H1 (cell line): ENCODE measurements around the gene YWHAB. TPM values are rescaled to one million over a fixed set of nuclear protein-coding genes. Genes with fewer than 3 reads are reported as not detected.

ENCODE experiments used
- CHD7 ChIP-seq: fragments of 300-600 bp; sonication (generic); IDR thresholded peaks from 2 replicates; pipeline ENCODE4 v1.7.1; 2012; ENCODE audit warnings: low read length, moderate library complexity, mild to moderate bottlenecking, inconsistent platforms; ENCODE audit not compliant: insufficient replicate concordance
- EGR1 ChIP-seq: IDR thresholded peaks from 2 replicates; pipeline ENCODE4 v1.6.1; 2011; ENCODE audit warnings: low read depth, low read length, borderline replicate concordance
- GTF2F1 ChIP-seq: IDR thresholded peaks from 2 replicates; pipeline ENCODE4 v1.6.1; 2012; ENCODE audit warnings: low read depth, low read length, improper control_type of control experiment, borderline replicate concordance
- NRF1 ChIP-seq: IDR thresholded peaks from 2 replicates; pipeline ENCODE4 v1.6.1; 2011; ENCODE audit warnings: mild to moderate bottlenecking, low read depth, low read length, improper control_type of control experiment
- RXRA ChIP-seq: IDR thresholded peaks from 2 replicates; pipeline ENCODE4 v1.6.1; 2011; ENCODE audit warnings: low read depth, mild to moderate bottlenecking, low read length, moderate library complexity; ENCODE audit not compliant: insufficient read depth
- polyA plus RNA-seq, 7 experiments: library from polyadenylated mRNA; depleted of rRNA in 3 of 7; stranded (reverse) in 5 of 7; unstranded in 2 of 7; fragments of >200 nt in 5 of 7; fragments of 200-250 nt in 2 of 7; gene quantifications; 1 replicate in 5 of 7; 2 replicates in 1 of 7; 4 replicates in 1 of 7; pipeline versions ENCODE4 v1.2.1 to v1.2.3, GENCODE V29; 2011 to 2013; ENCODE audit warnings: missing spikeins in 2 of 7, mixed read lengths in 2 of 7
- total RNA-seq: library from RNA; stranded (reverse); fragmentation: NEBNext Ultra II Directional; extraction: Animal tissue kit (Norgen Biotek cat#: 25700); gene quantifications from 2 replicates; pipeline ENCODE4 v1.2.1, GENCODE V29; 2021

YWHAB gene
- total and polyA plus RNA-seq, 2 of the 8 experiments (the other 6 are each of a cell fraction or from before 2014, with no cell fraction given) = 72.9 to 256 TPM

GRCh38 chr20:44954211-44954610 is 68.7 kb downstream of the YWHAB start (continued):
- TF ChIP-seq CHD7 (no peak), EGR1 (no peak), NRF1 (no peak), RXRA (no peak), GTF2F1 (no peak)
